ENCODE data around the gene RAB22A.
A peak's percentile ranks its signal among the peaks of the same experiment; 100 is the strongest.
"Not testable (repeated sequence)": the region's sequence is repeated elsewhere in the genome, so short reads cannot be mapped to it uniquely, and the experiment has no call there.

Gene RAB22A

GRCh38 chr20:58408603-58409246, 99.2 kb downstream of the RAB22A start:
- DNase-seq, result peak in 5 of 56 donors; percentile 3 to 14 (median 7)

DNA sequence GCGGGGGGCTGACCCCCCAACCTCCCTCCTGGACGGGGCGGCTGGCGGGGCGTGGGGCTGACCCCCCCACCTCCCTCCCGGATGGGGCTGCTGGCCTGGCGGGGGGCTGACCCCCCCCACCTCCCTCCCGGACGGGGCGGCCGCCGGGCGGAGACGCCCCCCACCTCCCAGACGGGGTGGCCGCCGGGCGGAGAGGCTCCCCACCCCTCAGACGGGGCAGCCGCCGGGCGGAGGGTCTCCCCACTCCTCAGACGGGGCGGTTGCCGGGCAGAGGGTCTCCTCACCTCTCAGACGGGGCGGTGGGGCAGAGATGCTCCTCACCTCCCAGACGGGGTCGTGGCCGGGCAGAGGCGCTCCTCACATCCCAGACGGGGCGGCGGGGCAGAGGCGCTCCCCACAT, 104.7 kb downstream of the RAB22A start:
- DNase-seq, result not testable (repeated sequence)

DNA sequence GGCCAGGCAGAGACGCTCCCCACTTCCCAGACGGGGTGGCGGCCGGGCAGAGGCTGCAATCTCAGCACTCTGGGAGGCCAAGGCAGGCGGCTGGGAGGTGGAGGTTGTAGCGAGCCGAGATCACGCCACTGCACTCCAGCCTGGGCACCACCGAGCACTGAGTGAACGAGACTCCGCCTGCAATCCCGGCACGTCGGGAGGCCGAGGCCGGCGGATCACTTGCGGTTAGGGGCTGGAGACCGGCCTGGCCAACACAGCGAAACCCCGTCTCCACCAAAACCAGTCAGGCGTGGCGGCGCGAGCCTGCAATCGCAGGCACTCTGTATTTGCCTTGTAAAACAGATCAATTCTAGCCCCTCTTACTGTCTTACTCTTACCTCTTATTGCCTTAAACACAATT, 105.3 kb downstream of the RAB22A start:
- not testable (repeated sequence) for DNase-seq

- no peak for DNase-seq
Observed at GRCh38 chr20:58416057-58416456, 106.5 kb downstream of the RAB22A start.

- DNase-seq, result no peak
Observed at GRCh38 chr20:58416835-58417234, 107.3 kb downstream of the RAB22A start.
